ENCODE data around the gene BHLHE40. TPM values are rescaled to one million over a fixed set of nuclear protein-coding genes. Genes with fewer than 3 reads are reported as not detected.

Gene BHLHE40
- total RNA-seq, 2 experiments from 2014 or later = 281 to 491 TPM

DNA sequence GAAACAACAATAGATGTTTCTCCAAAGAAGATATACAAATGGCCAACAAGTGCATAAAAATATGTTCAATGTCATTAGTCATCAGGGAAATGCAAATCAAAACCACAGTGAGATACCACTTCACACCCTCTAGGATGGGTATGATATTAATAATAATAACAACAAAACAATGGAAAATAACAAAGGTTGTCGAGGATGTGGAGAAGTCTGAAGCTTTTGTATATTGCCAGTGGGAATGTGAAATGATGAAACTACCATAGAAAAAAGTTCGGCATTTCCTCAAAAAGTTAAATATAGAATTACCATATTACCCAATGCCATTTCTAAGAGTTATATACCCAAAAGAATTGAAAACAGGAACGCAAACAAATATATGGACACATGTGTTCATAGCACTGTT lies 10.8 kb downstream of the BHLHE40 start:
- CTCF ChIA-PET = interaction anchor here (1.0 kb wide), 1 partner anchor 29 kb away, joined by 3 read pairs; no protein-coding TSS in a partner anchor
- H3K27ac Mint-ChIP-seq = no peak overlapping the region
- DNase-seq (no peak), ATAC-seq (no peak)
- peaks cover 70% of the 10 kb centered on the region for H3K4me1 Mint-ChIP-seq
- H3K4me3 Mint-ChIP-seq = no peak overlapping the region
- H3K36me3 Mint-ChIP-seq = peaks cover 14% of the 10 kb centered on the region
- H3K9me3 Mint-ChIP-seq (ENCODE audit: low read depth) = no peaks in the 10 kb centered on the region
- no peaks in the 10 kb centered on the region for H3K27me3 Mint-ChIP-seq

- Mint-ChIP-seq H3K4me1 (peaks cover 61% of the 10 kb centered on the region), H3K36me3 (peaks cover 2% of the 10 kb centered on the region), H3K4me3 (no peak overlapping the region), H3K27me3 (no peaks in the 10 kb centered on the region), H3K27ac (no peak overlapping the region), H3K9me3 (ENCODE audit: low read depth) (no peaks in the 10 kb centered on the region)
- no peak for ATAC-seq
- CTCF ChIA-PET = interaction anchor here (0.9 to 1.6 kb wide), 3 partner anchors 9 to 280 kb away, joined by 3 to 5 read pairs (median 3); no protein-coding TSS in a partner anchor
- DNase-seq = no peak
These were observed 12.9 kb downstream of the BHLHE40 start for GRCh38 chr3:4992118-4992517.

GRCh38 chr3:4993276-4994143 lies 14.3 kb downstream of the BHLHE40 start:
- peak; percentile 31 for DNase-seq
- Mint-ChIP-seq H3K27me3 (no peaks in the 10 kb centered on the region), H3K4me3 (no peak overlapping the region), H3K9me3 (ENCODE audit: low read depth) (no peaks in the 10 kb centered on the region), H3K27ac (no peak overlapping the region), H3K36me3 (peaks cover 2% of the 10 kb centered on the region), H3K4me1 (peaks cover 55% of the 10 kb centered on the region)
- CTCF ChIA-PET = interaction anchor here (0.7 to 2.6 kb wide), 6 partner anchors 8 to 64 kb away, joined by 3 to 9 read pairs (median 4); no protein-coding TSS in a partner anchor
- no peak for ATAC-seq

- Mint-ChIP-seq H3K9me3 (ENCODE audit: low read depth) (no peaks in the 10 kb centered on the region), H3K4me1 (peaks cover 52% of the 10 kb centered on the region), H3K27me3 (no peaks in the 10 kb centered on the region), H3K4me3 (no peak overlapping the region), H3K27ac (no peak overlapping the region), H3K36me3 (peaks cover 2% of the 10 kb centered on the region)
- ATAC-seq (peak; percentile 54), DNase-seq (peak; percentile 40)
- CTCF ChIA-PET = interaction anchor here (0.8 to 2.6 kb wide), 5 partner anchors 9 to 282 kb away, joined by 3 to 9 read pairs (median 5); no protein-coding TSS in a partner anchor
These were observed 15.0 kb downstream of the BHLHE40 start for GRCh38 chr3:4994144-4994730.

DNA sequence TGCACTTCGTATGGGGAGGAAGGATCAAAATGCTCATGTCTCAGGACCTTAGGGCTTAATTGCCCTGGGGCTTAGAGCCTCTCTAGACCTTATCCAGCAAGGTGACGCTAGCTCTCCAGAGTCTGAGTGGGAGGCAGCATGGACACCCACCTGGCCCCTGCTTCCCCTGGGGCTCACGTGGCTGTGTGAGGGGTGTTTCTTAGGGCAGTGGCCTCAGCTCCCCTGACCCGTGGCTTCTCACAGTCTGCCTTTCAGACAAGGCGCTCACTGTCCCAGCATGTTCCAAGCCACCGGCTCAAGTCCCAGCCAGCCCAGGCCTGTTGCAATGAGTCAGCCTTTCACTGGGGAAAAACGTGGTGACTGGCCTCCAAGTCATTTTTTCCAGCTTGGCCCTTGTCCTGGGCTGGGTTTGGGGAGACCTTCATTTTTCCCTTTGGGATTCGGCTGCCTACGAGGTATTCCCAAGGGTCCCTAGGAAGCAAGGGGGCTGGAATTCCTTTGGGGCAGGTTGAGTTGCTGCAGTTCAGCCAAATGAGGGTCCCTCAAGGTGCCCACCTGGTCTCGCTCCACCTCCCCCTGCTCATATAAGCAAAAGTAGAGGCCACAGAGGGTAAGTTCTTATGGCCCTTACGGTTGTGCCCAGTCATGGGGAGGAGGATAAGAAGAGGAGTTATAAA lies 15.7 kb downstream of the BHLHE40 start:
- Mint-ChIP-seq H3K4me1 (peaks cover 52% of the 10 kb centered on the region), H3K27me3 (no peaks in the 10 kb centered on the region), H3K4me3 (no peak overlapping the region), H3K36me3 (peaks cover 2% of the 10 kb centered on the region), H3K27ac (no peak overlapping the region), H3K9me3 (ENCODE audit: low read depth) (no peaks in the 10 kb centered on the region)
- ATAC-seq (no peak), DNase-seq (peak; percentile 34)
- CTCF ChIA-PET = interaction anchor here (0.8 to 2.6 kb wide), 5 partner anchors 9 to 283 kb away, joined by 3 to 9 read pairs (median 5); no protein-coding TSS in a partner anchor

DNA sequence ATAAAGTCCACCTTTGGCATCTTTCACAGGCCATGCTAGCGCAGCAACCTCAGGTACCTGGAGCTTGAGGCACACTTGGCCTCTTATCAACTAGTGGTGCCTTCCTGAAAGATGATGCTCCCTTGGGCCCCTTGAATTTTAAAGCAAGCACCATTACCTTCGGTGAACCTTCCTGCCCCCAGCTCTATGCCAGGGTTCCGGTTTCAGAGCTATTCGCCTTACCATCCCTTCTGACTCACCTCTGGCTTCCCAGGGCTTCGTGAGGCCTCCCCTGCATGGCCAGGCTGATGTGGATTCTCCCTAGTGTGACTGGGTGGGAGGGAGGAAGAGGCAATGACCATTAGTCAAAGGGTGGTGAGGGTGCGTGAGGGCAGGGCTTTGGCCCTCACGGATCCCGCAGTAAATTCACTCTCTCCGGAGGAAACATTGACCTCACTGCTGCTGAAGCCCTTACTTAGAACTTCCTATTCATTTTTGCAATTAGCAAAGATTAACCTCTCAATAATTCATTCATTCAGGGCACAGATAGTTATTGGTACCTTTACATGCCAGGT lies 16.3 kb downstream of the BHLHE40 start:
- no peaks in the 10 kb centered on the region for H3K9me3 Mint-ChIP-seq (ENCODE audit: low read depth)

DNA sequence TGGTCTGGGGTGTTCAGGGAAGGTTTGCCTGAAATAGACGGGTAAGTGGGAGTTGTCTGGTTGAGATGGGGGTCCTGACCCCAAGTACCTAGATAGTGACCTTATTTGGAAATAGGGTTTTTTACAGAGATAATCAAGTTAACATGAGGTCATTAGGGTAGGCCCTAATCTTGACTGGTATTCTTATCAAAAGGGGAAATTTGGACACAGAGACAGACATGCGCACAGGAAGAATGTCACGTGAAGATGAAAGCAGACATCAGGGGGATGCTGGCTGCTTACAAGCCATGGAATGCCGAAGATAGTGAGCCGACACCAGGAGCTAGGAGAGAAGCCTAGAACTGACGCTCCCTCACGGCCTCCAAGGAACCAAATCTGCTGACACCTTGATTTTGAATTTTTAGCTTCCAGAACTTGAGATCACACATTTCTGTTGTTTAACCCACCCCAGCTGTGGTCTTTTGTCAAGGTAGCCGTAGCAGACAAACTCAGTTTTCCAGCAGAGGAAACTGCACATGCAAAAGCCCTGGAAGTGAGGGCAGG lies 17.1 kb downstream of the BHLHE40 start:
- Mint-ChIP-seq H3K4me1 (peaks cover 63% of the 10 kb centered on the region), H3K27me3 (no peaks in the 10 kb centered on the region), H3K9me3 (ENCODE audit: low read depth) (no peaks in the 10 kb centered on the region), H3K27ac (no peak overlapping the region), H3K4me3 (no peak overlapping the region), H3K36me3 (peaks cover 2% of the 10 kb centered on the region)
- DNase-seq (no peak), ATAC-seq (no peak)
- CTCF ChIA-PET = interaction anchor here (1.1 to 1.5 kb wide), 3 partner anchors 10 to 29 kb away, joined by 3 to 6 read pairs (median 3); no protein-coding TSS in a partner anchor

More for the DNA sequence above, 16.3 kb downstream of the BHLHE40 start:
- no peak for ATAC-seq
- peak; percentile 33 for DNase-seq
- Mint-ChIP-seq H3K27ac (no peak overlapping the region), H3K27me3 (no peaks in the 10 kb centered on the region), H3K4me1 (peaks cover 56% of the 10 kb centered on the region), H3K36me3 (peaks cover 2% of the 10 kb centered on the region), H3K4me3 (no peak overlapping the region)
- CTCF ChIA-PET = interaction anchor here (1.4 to 2.6 kb wide), 2 partner anchors 31 to 284 kb away, joined by 5 to 7 read pairs; no protein-coding TSS in a partner anchor

GRCh38 chr3:4996771-4997291 lies 17.6 kb downstream of the BHLHE40 start:
- CTCF ChIA-PET = interaction anchor here (1.1 to 1.5 kb wide), 3 partner anchors 10 to 29 kb away, joined by 3 to 6 read pairs (median 3); no protein-coding TSS in a partner anchor
- Mint-ChIP-seq H3K36me3 (peaks cover 2% of the 10 kb centered on the region), H3K9me3 (ENCODE audit: low read depth) (no peaks in the 10 kb centered on the region), H3K27me3 (no peaks in the 10 kb centered on the region), H3K27ac (no peak overlapping the region), H3K4me1 (peaks cover 68% of the 10 kb centered on the region), H3K4me3 (no peak overlapping the region)
- ATAC-seq (peak; percentile 25), DNase-seq (peak; percentile 41)

GRCh38 chr3:4997946-4998345 lies 18.7 kb downstream of the BHLHE40 start:
- H3K27me3 Mint-ChIP-seq = no peaks in the 10 kb centered on the region
- no peak for DNase-seq
- peaks cover 72% of the 10 kb centered on the region for H3K4me1 Mint-ChIP-seq
- CTCF ChIA-PET = interaction anchor here (0.5 to 5.4 kb wide), 2 partner anchors 13 to 25 kb away, joined by 3 to 58 read pairs; no protein-coding TSS in a partner anchor
- ATAC-seq = no peak
- no peak overlapping the region for H3K27ac Mint-ChIP-seq
- no peaks in the 10 kb centered on the region for H3K36me3 Mint-ChIP-seq
- H3K9me3 Mint-ChIP-seq (ENCODE audit: low read depth) = no peaks in the 10 kb centered on the region
- no peak overlapping the region for H3K4me3 Mint-ChIP-seq

DNA sequence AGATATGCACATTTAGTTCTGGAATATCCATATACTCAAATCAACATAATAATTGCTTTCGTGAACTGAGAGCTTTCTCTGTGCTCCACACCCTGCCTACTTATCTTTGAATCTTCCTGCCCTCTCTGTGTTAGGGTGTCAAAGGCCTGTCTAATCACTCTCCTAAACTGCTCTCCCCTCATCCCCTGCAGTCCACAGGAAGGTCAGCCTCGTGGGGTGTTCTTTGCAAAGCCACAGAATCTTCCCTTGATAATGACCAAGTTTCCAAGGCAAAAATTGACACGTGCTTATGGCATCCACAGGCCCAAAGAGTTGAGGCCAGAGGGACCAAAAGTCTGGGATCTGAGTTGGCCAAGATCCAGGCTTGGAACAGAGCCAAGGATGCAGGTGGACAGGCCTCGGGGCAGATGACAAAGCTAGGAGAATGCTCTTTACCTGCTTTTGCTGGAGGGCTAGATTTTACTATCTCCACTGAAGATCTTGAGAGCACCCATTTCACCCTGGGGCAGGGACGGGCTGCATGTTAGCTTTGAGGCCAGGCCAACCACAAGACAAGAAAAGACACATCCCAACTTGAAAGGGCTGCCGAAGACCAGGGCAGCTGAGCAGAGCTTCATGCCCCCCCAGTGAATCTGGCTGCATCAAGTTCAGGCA lies 20.4 kb downstream of the BHLHE40 start:
- peak overlapping the region; percentile 70 for H3K27ac Mint-ChIP-seq

GRCh38 chr3:5001135-5001534 lies 21.9 kb downstream of the BHLHE40 start:
- no peak for DNase-seq
- peak overlapping the region; percentile 67 for H3K27ac Mint-ChIP-seq

More for the DNA sequence above, 20.4 kb downstream of the BHLHE40 start:
- Mint-ChIP-seq H3K36me3 (no peaks in the 10 kb centered on the region), H3K9me3 (ENCODE audit: low read depth) (no peaks in the 10 kb centered on the region), H3K4me1 (peaks cover 70% of the 10 kb centered on the region), H3K27me3 (no peaks in the 10 kb centered on the region), H3K4me3 (no peak overlapping the region)
- ATAC-seq = no peak
- DNase-seq = no peak
- CTCF ChIA-PET = interaction anchor here (0.8 to 5.4 kb wide), 5 partner anchors 14 to 58 kb away, joined by 3 to 58 read pairs (median 4); no protein-coding TSS in a partner anchor

DNA sequence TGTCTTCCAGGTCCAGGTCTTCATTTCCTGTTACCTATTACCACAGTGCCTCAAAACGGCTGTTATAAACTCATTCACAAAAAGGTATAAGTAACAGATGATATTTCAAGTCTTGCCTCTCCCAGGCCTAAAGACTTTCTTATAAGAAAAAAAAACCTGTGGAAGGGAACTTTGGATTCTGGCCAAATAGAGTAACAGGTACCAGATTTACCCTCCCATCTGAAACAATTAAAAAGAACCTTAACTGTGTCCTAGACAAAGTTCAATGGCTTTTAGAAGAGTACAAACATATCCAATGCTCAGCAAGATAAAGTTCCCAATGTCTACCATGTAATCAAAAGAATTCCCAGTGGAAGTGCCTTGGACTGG lies 22.6 kb downstream of the BHLHE40 start:
- Mint-ChIP-seq H3K4me1 (peaks cover 78% of the 10 kb centered on the region), H3K36me3 (peaks cover 2% of the 10 kb centered on the region), H3K9me3 (ENCODE audit: low read depth) (no peaks in the 10 kb centered on the region), H3K4me3 (no peak overlapping the region), H3K27me3 (no peaks in the 10 kb centered on the region), H3K27ac (peak overlapping the region; percentile 90)
- DNase-seq = no peak
- CTCF ChIA-PET = interaction anchor here (0.6 to 5.4 kb wide), 7 partner anchors 10 to 290 kb away, joined by 3 to 58 read pairs (median 4); no protein-coding TSS in a partner anchor
- no peak for ATAC-seq

More at GRCh38 chr3:5001135-5001534, 21.9 kb downstream of the BHLHE40 start:
- Mint-ChIP-seq H3K4me3 (no peak overlapping the region), H3K4me1 (peaks cover 76% of the 10 kb centered on the region), H3K36me3 (no peaks in the 10 kb centered on the region), H3K27me3 (no peaks in the 10 kb centered on the region), H3K9me3 (ENCODE audit: low read depth) (no peaks in the 10 kb centered on the region)
- no peak for ATAC-seq
- CTCF ChIA-PET = interaction anchor here (0.6 to 5.4 kb wide), 4 partner anchors 10 to 290 kb away, joined by 3 to 58 read pairs (median 14); no protein-coding TSS in a partner anchor
